ENCODE results near the gene NMRK1.

Gene NMRK1

DNA sequence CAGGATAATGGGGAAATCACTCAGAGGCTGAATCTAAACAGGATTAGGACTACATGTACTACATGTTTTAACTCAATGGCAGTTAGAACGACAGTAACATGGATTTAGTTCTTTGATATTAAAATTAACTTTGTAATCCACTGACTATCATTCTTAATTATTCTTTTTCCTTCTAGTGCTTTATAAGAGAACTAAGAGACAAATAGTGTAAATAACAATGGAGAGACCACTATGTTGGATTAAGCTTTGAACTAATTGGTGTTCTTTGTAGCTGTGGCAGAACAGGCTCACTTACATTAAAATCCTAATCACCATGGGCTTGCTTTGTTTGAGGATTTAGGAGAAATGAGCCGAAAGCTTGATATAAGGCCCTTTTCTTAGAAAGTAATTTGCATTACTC, 18.8 kb downstream of the NMRK1 start:
- in situ Hi-C loops (cut with HindIII; ENCODE audit: low pct_ligation_motif_present, low pct_unique_long_range_greater_than_20kb, low sequenced_read_pairs), result no loop called here
- DNase-seq, result no peak

DNA sequence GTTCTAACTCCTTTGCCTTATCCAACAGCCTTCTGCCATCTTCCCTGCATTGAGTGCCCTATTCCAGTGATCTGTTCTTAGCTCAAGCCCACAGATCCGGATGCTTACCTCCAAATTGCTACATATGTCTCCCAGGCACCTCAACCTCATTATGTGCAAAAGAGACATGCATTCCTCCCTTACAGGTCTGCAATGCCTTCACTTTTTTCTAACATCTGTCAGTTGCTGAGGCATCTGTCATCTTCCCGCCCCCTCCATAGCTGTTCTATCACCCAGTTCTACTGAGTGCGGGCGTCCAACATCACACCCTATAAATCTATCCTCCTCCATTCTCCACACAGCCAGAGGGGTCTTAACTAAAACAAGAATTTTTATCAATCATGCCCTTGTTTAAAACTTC, 20.1 kb downstream of the NMRK1 start:
- in situ Hi-C loops (cut with HindIII; ENCODE audit: low pct_ligation_motif_present, low pct_unique_long_range_greater_than_20kb, low sequenced_read_pairs), result no loop called here
- DNase-seq, result no peak

DNA sequence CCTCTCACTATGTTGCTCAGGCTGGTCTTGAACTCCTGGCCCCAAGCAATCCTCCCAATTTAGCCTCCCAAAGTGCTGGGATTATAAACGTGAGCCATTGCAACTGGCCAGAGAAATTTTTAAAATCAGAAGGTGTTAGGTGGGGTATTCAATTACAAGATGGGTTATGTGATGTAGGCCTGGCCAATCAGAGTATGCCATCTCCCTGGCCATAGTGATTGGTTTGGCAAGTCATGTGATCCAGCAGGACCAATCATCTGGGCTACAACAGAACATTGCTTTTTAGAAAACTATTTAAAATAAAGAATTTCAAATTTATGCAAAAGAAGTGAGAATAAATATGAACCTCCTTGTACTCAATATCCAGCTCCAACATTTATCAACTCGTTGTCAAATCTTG, 22.4 kb downstream of the NMRK1 start:
- in situ Hi-C loops (cut with HindIII; ENCODE audit: low pct_ligation_motif_present, low pct_unique_long_range_greater_than_20kb, low sequenced_read_pairs), result no loop called here
- no peak for DNase-seq

DNA sequence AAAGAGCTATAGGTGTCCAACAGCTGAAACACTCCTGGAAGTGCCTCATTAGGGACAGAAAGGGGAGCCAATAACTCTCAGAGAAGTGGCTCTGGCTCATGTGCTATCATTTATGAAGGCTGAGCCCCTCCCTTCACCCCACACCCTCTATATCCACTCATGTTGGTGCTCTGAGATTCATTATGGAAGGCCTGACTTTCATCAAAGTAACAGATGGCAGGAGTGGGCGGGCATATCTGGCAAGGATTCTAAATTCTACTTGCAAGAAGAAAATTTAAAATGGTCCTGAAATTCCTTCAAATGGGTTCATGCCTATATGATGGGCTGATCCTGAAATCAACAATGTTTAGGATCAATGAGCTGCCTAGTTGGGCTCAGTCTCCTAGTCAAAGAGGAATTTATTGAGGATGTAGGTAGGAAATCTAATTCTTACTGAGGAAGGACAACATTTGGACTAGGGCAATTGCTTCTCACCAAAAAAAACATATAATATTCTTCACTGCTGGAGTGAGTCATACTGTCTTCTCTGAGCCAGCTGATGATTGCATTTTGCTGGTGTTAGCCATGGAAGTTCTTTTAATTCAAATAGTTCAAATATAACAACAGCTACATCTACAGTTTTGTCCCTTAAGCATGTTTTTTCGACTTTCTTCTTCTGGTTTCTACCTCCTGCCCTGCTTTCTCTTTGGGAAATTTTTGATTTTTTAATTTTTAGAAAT, 23.5 kb downstream of the NMRK1 start:
- in situ Hi-C loops (cut with HindIII; ENCODE audit: low pct_ligation_motif_present, low pct_unique_long_range_greater_than_20kb, low sequenced_read_pairs), result no loop called here
- DNase-seq, result no peak

DNA sequence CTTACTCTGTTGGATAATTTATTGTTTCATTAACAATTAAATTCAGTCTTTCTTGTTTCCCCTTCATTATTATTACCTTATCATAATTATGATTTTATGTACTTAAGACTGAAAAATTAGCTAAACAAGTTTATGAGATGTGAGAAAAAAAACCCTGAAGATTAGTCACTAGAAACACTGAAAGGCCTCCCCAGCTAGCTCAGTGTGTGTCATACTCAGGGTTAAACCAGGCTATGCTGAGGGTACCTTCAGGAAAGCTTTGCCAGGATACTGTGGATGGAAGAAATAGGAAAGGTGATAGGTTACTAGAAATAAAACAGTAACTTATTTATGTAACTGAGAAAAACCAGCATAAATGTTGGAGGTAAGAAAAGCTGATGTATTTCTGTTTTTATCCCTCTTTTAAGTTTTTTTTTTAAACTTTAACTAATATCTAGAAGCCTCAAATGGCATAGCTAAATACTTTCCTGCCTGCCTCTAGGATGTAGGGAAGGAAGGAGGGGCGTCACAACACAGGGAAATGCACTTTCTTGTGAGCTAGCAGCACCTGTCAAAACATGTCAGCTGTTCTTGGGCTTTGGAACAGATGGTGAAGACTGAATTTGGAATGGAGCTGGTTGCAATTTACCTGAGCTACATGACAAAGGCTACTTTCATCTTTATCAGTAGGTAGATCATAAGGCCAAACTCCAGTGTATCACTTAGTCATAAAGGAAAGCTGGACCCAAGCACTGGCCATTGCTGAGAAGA, 24.2 kb downstream of the NMRK1 start:
- in situ Hi-C loops (cut with HindIII; ENCODE audit: low pct_ligation_motif_present, low pct_unique_long_range_greater_than_20kb, low sequenced_read_pairs), result no loop called here

DNA sequence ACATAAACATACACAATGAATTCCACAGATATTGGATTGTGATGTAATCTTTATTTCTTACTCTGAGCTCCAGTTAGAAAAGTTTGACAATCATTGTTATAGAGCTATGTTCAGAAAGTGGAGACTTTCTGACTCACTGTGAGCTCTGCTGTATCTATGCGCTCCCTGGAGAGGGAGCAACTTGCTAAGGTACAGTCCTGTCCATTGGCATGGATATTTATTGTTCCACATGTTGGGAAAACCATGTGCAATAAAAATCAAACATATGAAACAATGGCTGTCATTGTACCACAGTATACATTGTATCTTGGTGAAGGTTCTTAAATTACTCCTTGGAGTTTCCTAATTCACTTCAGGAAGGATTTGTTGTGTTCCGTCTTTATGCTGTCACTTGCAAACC, 26.8 kb downstream of the NMRK1 start:
- in situ Hi-C loops (cut with HindIII; ENCODE audit: low pct_ligation_motif_present, low pct_unique_long_range_greater_than_20kb, low sequenced_read_pairs), result no loop called here
- DNase-seq, result no peak

More for the DNA sequence above, 24.2 kb downstream of the NMRK1 start:
- no peak for DNase-seq

DNA sequence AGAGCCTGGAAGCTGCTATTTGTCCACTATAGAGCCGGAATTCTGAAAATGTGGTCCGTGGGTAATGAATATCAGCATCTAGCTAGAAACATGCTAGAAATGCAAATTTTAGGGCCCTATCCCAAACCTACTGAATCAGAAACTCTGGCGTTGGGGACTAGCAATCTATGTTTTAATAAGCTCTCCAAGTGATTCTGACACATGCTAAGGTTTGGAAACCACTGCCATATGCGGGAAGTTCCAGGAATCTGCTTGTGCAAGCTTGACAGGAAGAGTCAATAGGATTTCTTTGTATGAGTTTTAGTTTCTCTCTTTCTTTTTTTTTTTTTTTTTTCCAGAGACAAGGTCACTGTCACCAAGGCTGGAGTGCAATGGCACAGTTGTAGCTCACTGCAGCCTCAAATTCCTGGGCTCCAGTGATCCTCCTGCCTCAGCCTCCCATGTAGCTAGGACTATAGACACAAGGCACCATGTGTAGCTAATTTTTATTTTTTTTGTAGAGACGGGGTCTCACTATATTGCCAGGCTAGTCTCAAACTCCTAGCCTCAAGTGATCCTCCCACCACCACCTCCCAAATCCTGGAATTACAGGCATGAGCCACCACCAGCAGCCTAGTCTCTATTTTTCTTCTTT, 33.5 kb downstream of the NMRK1 start:
- no peak for DNase-seq
- in situ Hi-C loops (cut with HindIII; ENCODE audit: low pct_ligation_motif_present, low pct_unique_long_range_greater_than_20kb, low sequenced_read_pairs), result no loop called here

DNA sequence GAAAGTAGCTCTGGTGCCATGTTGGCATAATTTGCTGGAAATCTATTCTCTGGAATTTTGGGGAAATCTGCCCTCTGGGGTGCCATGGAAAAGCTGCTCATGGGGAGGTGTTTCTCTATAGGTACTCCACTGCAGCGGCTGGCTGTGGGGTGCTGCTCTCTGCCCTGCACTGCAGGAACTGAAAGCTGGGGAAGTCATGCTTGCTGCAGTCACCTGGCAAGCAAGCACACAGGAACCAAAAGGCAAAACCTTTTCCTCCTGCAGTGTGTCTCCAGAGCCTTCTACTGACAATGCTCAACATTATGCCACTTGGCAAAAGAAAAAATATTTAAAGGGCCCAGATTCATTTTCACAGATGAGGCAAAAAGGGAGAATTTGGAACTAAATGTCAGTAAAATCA, 34.1 kb downstream of the NMRK1 start:
- in situ Hi-C loops (cut with HindIII; ENCODE audit: low pct_ligation_motif_present, low pct_unique_long_range_greater_than_20kb, low sequenced_read_pairs), result no loop called here
- no peak for DNase-seq

DNA sequence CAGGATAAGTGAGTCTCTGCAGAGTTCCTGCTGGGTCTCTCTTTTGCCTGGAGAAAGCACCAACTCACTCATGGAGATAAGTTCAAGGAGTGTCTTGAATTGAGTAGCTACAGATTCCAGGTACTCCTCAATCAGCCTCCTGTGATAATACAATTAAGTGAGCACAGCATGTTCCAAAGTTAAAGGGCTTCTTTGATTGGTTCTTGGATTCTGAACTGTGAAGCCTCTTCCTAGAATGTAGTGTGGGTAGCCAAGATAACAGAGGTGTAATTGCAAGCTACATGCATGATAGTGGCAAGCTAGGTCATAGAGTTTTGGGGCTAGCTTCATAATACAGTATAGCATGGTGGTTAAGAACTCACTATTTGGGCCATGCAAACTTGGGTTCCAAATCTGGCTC, 36.7 kb downstream of the NMRK1 start:
- in situ Hi-C loops (cut with HindIII; ENCODE audit: low pct_ligation_motif_present, low pct_unique_long_range_greater_than_20kb, low sequenced_read_pairs), result no loop called here
- DNase-seq, result no peak

DNA sequence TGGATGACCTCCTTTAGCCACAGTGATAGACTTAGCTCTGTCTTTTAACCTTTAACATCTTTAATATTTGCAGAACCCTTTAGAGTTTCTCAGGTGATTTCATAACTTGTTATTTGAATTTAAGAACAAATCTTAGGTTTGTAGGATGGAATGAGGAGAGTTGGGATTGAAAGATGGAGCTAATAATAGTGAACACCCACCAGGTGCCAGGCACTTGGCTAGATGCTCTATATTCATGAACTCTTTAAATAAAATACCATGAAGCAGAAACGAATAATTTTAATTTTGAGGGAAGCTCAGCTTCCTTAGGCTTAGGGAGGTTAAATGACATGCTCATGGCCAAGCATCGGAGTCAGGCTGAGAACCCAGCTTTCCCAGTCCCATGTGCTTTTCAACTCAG, 40.4 kb downstream of the NMRK1 start:
- in situ Hi-C loops (cut with HindIII; ENCODE audit: low pct_ligation_motif_present, low pct_unique_long_range_greater_than_20kb, low sequenced_read_pairs), result no loop called here
- no peak for DNase-seq

DNA sequence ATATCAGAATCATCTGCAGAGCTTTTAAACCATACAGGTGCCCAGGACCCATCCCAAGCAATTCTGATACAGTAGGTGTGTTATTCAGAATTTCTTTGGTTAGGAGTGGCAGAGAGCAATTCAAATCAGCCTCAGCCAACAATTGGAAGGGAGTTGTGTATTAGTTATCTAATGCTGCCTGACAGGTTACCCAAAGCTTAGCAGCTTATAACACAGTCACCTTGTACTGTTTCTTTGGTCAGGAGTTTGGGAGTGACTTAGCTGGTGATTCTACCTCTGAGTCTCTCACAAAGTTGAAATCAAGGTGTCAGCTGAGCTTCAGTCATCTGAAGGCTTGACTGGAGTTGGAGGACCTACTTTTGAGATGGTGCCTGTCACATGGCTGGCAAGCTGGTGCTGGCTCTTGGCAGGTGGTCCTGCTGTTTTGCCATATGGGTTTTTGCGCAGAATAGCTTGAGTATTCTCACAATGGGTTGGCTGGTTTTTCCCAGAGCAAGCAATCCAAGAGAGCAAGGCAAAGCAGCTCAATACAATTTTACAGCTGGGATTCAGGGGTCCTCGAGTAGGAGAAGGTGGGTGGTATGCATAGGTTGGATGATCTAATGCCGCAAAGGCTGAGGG, 41.1 kb downstream of the NMRK1 start:
- in situ Hi-C loops (cut with HindIII; ENCODE audit: low pct_ligation_motif_present, low pct_unique_long_range_greater_than_20kb, low sequenced_read_pairs), result no loop called here
- DNase-seq, result no peak

DNA sequence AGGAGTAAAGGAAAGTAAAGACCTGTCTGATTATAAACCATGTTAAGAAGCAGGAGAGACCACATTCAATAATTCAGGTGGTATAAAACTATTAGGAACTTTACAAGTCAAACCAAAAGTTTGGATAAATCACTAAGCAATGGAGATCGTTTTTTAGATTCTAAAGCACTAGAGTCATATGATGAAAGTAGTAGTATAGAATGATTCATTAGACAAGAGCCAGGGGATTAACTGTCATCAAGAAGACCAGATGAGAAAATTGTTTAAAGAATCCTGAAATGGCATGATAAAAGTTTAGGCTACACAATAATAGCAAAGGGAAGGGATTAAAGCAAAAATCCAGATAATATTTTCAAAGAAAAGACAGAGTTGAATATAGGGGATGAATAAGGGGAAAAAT, 46.9 kb downstream of the NMRK1 start:
- no peak for DNase-seq
- in situ Hi-C loops (cut with HindIII; ENCODE audit: low pct_ligation_motif_present, low pct_unique_long_range_greater_than_20kb, low sequenced_read_pairs), result no loop called here

DNA sequence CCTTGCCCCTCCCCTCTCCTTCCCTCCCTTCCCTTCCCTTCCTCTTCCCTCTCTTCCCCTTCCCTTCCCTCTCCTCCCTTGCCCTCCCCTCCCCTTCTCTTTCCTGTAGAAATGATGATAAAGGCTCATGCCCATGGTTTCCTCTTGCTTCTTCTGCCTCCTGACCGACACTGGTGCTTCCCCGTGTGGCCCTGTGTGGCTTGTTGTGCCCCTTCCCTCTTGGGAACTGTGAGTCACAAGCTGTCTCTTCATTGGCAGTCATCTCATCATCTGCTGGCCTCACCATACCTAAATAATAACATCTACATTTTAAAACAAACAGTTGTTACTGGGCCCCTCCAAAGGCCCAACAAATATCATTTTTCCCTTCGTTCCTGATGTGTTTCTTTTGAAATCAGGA, 48.2 kb downstream of the NMRK1 start:
- in situ Hi-C loops (cut with HindIII; ENCODE audit: low pct_ligation_motif_present, low pct_unique_long_range_greater_than_20kb, low sequenced_read_pairs), result no loop called here

DNA sequence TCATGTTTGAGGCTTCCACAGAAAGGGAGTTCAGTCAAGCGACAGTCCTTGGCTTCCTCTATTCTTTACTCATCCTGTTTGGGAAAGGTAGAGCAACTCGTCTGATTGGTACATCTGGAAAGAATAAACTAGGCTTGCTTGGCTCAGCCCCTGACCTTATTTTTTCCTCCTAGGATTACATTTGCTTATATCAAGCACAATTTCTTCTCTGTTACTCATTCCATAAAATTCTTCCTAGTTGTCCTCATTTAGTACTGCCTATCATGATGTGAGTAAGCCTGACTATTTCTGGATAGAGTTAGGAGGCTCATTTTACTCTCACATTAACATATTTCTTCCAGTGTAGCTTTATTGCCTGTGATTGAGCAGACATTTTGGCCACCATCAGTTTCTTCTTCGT, 48.9 kb downstream of the NMRK1 start:
- in situ Hi-C loops (cut with HindIII; ENCODE audit: low pct_ligation_motif_present, low pct_unique_long_range_greater_than_20kb, low sequenced_read_pairs), result no loop called here
- DNase-seq, result no peak

More for the DNA sequence above, 48.2 kb downstream of the NMRK1 start:
- DNase-seq, result no peak

DNA sequence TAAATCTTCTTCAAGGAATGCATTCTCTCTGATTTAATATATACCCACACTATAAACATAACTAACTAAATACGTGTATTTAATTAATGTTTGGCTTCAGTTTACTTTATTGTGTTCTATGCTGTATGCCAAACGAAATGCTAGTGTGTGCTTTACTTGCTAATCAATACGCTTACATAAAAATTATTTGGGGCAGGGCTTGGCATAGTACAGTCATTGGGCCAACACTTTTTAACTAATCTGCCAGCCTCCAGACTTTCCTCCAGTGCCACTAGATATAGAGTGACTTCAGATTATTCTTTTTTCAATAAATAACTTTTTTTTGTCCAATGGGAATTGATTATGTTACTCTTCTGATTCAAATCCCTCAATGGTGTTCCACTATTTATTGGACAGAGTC, 51.2 kb downstream of the NMRK1 start:
- DNase-seq, result no peak
- in situ Hi-C loops (cut with HindIII; ENCODE audit: low pct_ligation_motif_present, low pct_unique_long_range_greater_than_20kb, low sequenced_read_pairs), result no loop called here

DNA sequence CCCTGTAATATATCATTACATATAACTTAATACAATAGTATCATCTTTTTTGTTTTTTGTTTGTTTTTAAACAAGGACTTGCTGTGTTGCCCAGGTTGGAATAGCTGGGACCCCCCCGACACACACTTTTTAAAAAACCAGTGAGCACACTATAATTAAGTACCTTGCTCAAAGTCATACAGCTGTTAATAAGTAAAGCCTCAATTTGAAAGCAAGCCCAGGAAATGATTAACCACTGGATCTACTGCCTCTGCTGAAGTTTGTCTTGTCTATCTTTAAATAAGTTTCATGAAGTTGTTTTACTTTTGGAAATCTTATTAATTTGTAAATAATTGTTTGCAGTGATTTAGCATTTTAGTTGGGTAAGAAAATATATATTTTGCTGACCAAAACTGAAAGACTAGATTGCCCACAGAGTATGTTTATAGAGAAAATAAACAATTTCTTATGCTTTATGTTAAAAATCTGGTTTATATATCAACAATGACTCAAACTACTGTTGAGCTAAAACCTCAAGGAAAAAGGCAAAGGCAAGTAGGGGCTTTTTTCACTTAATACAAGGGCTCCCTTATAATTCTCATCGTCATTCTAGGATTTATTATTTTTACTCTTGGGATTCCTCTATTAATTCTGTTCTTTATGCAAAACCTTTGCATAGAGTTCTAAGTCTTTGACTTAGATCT, 54.0 kb downstream of the NMRK1 start:
- no peak for DNase-seq
- in situ Hi-C loops (cut with HindIII; ENCODE audit: low pct_ligation_motif_present, low pct_unique_long_range_greater_than_20kb, low sequenced_read_pairs), result no loop called here

DNA sequence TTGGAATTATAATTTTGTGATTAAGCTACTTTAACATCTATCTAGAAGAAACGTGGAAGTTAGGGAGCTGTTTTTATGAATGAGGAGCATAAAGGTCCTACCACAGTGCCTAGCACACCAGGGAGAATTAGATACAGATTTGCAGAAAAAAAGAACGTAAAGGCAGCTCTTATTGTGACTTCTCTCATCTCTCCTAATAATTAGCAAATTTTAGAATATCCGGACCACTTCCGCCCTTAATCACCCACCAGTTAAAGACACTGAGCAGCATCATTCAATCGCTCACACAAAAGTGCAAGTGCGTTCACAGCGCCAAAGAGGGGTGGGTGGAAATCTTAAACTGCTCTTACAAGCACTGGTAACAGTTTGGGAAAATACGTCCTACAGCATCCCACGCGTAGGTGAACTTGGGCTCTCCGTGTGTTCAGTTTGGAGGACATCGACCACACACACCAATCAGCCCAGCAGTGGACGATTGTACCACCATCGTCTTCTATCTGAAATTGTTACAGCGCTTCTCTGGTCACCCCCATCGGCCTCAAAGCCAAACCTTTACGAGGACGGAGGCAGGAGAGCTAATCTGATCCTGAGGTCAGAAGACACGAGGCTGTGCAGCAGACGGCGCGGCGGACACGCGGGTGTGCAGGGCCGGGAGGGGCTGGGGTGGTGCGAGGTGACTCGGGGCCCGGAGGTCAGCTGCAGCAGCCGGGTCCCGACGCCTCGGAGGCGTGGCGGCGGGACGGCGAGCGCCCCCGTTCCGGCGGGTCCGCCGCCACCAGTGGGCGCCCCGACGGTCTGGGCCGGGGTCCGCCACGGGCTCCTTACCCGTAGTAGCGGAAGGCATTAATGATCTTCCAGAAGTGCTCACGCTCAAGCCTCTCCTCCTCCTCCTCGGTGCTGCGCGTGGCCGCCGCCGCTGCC, 60.5 kb downstream of the NMRK1 start:
- peak; percentile 44 for DNase-seq
- in situ Hi-C loops (cut with HindIII; ENCODE audit: low pct_ligation_motif_present, low pct_unique_long_range_greater_than_20kb, low sequenced_read_pairs), result no loop called here

DNA sequence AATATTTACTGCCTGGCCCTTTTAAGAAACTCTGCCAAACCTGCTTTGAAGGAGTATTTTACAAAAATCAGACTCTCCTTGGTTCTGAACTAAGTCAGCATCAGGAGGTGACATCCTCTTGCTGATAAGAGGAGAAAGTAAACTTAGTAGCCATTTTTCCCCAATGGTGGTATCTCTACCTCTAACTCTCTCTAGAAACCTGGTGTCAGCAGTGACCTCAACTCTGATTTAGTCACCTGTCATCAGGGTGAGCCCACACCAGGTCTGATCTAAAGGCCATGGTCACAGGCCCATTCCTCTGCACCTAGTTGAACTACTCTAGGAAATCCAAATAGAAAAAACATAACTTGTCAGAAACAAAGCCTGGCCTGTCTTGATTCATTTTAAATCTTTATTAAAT, 64.1 kb downstream of the NMRK1 start:
- in situ Hi-C loops (cut with HindIII; ENCODE audit: low pct_ligation_motif_present, low pct_unique_long_range_greater_than_20kb, low sequenced_read_pairs), result no loop called here

More for the DNA sequence above, 64.1 kb downstream of the NMRK1 start:
- no peak for DNase-seq
